KMS-11 (cell line): ENCODE measurements around the gene PRPS1L1.

ENCODE experiments used
- H2AFZ ChIP-seq: fragments of 200-600 bp; sonication (generic); 2 replicates; pipeline ENCODE4 v1.6.1; 2016; ENCODE audit warnings: antibody characterized with exemption, mixed run types, low read depth
- H3K27ac ChIP-seq: fragments of 200-600 bp; sonication (generic); 2 replicates; pipeline ENCODE4 v1.6.1; 2016; ENCODE audit warnings: mild to moderate bottlenecking, mixed run types
- H3K27me3 ChIP-seq: fragments of 200-600 bp; sonication (generic); 2 replicates; pipeline ENCODE4 v1.6.1; 2017; ENCODE audit warnings: mild to moderate bottlenecking, low read depth, mixed run types, moderate library complexity; ENCODE audit not compliant: insufficient read depth
- H3K36me3 ChIP-seq: fragments of 200-600 bp; sonication (generic); 2 replicates; pipeline ENCODE4 v1.6.1; 2017; ENCODE audit warnings: mild to moderate bottlenecking, mixed run types; ENCODE audit not compliant: insufficient read depth
- H3K4me1 ChIP-seq: fragments of 200-600 bp; sonication (generic); 2 replicates; pipeline ENCODE4 v1.6.1; 2016; ENCODE audit warnings: mild to moderate bottlenecking, low read depth, mixed run types; ENCODE audit not compliant: poor library complexity, severe bottlenecking
- H3K4me2 ChIP-seq: fragments of 200-600 bp; sonication (generic); 2 replicates; pipeline ENCODE4 v1.7.0; 2016; ENCODE audit warnings: mild to moderate bottlenecking, mixed run types
- H3K4me3 ChIP-seq: fragments of 200-600 bp; sonication (generic); IDR thresholded peaks from 2 replicates; pipeline ENCODE4 v1.6.1; 2017; ENCODE audit warnings: low read depth, low read length, mixed read lengths; ENCODE audit not compliant: insufficient read depth
- H3K79me2 ChIP-seq: fragments of 200-600 bp; sonication (generic); 2 replicates; pipeline ENCODE4 v1.6.1; 2016; ENCODE audit warnings: low read depth, mixed run types; ENCODE audit not compliant: insufficient read depth
- H3K9ac ChIP-seq: fragments of 200-600 bp; sonication (generic); 2 replicates; pipeline ENCODE4 v1.6.1; 2016; ENCODE audit warnings: mild to moderate bottlenecking, mixed run types
- H4K20me1 ChIP-seq: fragments of 200-600 bp; sonication (generic); 2 replicates; pipeline ENCODE4 v1.6.1; 2016; ENCODE audit warnings: mild to moderate bottlenecking, mixed run types; ENCODE audit not compliant: insufficient read depth
- CTCF ChIP-seq: fragments of 200-600 bp; sonication (generic); conservative IDR thresholded peaks from 2 replicates; pipeline ENCODE4 v1.6.1; 2017; ENCODE audit warnings: low read depth, mild to moderate bottlenecking, antibody characterized with exemption, low read length, moderate library complexity, mixed read lengths

The PRPS1L1 gene

DNA sequence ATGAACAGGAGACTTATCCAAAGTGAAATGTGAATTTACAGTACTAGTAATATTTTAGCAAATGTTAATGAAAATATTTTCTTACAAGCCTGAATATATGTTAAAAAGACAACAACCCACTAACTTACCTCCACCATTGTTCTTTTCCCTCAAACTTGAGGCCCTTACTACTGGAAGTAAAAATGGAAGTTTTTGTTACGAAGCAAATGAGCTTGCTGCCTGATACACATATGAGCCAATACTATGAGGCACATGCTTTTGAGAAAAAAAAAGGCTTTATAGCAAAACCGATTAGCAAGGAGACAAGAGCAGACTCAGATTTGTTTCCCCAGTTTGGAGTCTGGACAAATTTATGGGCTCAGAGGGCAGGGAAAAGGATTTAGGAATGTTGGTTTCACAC, 29.0 kb downstream of the PRPS1L1 start:
- no peak for TF ChIP-seq CTCF
- H2AFZ ChIP-seq, result no peak overlapping the region
- H3K4me3 ChIP-seq, result no peak overlapping the region

DNA sequence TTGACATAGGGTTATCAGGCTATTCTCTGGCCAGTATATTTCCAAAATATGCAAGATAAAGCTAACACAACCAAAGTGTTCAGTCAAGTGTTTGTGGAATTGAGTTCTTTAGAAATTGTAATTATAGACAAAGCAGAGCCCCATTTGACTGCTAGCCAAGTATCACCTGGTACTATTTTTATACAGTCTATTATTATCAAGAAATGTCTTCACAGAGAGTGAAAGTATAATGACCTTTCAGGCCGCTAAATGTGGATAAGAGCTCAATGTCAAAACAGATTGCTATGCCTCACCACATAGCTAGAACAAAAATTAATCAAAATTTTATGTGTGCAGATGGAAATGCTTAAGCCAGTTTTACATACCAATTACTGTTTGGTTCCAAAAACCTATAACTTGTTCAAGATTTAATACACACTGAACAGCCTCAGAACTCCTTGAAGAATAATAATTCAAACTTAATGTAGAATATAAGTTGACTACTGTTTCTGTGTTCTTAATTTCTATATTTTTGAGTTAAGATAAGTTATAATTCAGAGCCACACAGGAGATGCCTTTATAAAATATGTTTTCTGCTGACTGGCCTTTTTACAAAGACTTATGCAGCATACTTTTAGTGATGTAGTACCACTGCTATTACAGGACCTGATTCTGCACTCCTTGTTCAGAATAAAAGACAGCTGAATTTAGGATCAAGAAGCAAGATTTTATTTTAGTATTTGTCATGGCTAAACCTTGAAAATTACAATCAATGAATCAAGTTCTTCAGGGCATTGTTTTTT, 31.0 kb downstream of the PRPS1L1 start:
- H3K9ac ChIP-seq, result no peak overlapping the region
- no peaks in the 10 kb centered on the region for H3K79me2 ChIP-seq
- H3K4me3 ChIP-seq, result no peak overlapping the region
- no peak overlapping the region for H2AFZ ChIP-seq
- H3K4me2 ChIP-seq, result no peak overlapping the region; the same call in 1 of the 2 replicates
- no peak for TF ChIP-seq CTCF
- H4K20me1 ChIP-seq, result no peaks in the 10 kb centered on the region
- H3K4me1 ChIP-seq, result peaks cover 11% of the 10 kb centered on the region
- no peaks in the 10 kb centered on the region for H3K27me3 ChIP-seq
- H3K36me3 ChIP-seq, result no peaks in the 10 kb centered on the region
- H3K27ac ChIP-seq, result no peak overlapping the region

More for the DNA sequence above, 29.0 kb downstream of the PRPS1L1 start:
- H3K27ac ChIP-seq, result no peak overlapping the region
- no peaks in the 10 kb centered on the region for H3K79me2 ChIP-seq
- H3K9ac ChIP-seq, result no peak overlapping the region
- H3K4me2 ChIP-seq, result no peak overlapping the region
- H3K4me1 ChIP-seq, result peaks cover 11% of the 10 kb centered on the region
- no peaks in the 10 kb centered on the region for H3K36me3 ChIP-seq
- no peaks in the 10 kb centered on the region for H4K20me1 ChIP-seq
- H3K27me3 ChIP-seq, result no peaks in the 10 kb centered on the region

DNA sequence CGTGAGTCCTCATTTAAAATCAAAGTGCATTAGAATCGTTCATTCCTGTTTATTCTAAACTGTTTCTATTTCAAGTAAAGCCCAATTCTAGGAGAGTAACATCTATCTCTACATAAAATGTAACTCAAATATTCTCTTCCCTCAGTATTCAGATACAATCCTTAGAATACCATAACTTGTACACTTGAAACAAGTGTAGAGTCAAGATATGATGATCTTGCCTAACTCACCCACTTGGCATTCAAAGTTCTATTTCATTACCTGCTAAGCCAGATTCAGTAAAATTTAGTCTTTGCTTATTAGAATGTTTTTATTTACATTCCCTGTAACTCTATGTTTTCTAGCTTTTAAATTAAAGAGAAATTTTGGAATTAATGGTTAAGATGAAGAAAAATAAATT, 31.6 kb downstream of the PRPS1L1 start:
- Histone ChIP-seq H3K4me3 (no peak overlapping the region), H3K27me3 (no peaks in the 10 kb centered on the region), H3K4me1 (peaks cover 11% of the 10 kb centered on the region), H3K27ac (no peak overlapping the region), H3K79me2 (no peaks in the 10 kb centered on the region), H3K9ac (no peak overlapping the region), H3K36me3 (no peaks in the 10 kb centered on the region), H3K4me2 (no peak overlapping the region; the same call in 1 of the 2 replicates), H2AFZ (no peak overlapping the region), H4K20me1 (no peaks in the 10 kb centered on the region)
- no peak for TF ChIP-seq CTCF

- no peaks in the 10 kb centered on the region for H4K20me1 ChIP-seq
- no peak for TF ChIP-seq CTCF
These were observed 33.4 kb downstream of the PRPS1L1 start for GRCh38 chr7:17994079-17994850.

More at GRCh38 chr7:17994079-17994850, 33.4 kb downstream of the PRPS1L1 start:
- no peak overlapping the region for H3K9ac ChIP-seq
- no peak overlapping the region for H2AFZ ChIP-seq
- no peaks in the 10 kb centered on the region for H3K79me2 ChIP-seq
- H3K36me3 ChIP-seq, result no peaks in the 10 kb centered on the region
- H3K27me3 ChIP-seq, result no peaks in the 10 kb centered on the region
- H3K4me3 ChIP-seq, result no peak overlapping the region
- peaks cover 11% of the 10 kb centered on the region for H3K4me1 ChIP-seq
- no peak overlapping the region for H3K27ac ChIP-seq
- H3K4me2 ChIP-seq, result no peak overlapping the region
